HuH-7.5 (cell line): ENCODE data around the gene LDB2.
"Not testable (repeated sequence)": the region's sequence is repeated elsewhere in the genome, so short reads cannot be mapped to it uniquely, and the experiment has no call there.

Experiments used
- DNase-seq: peaks from one replicate; pipeline ENCODE4 v3.0.0; 2011; ENCODE audit warnings: low spot score

The LDB2 gene

GRCh38 chr4:16897991-16898827 lies at the start of gene LDB2:
TSS of gene LDB2 (minus strand) at chr4:16898645.
- no peak for DNase-seq

GRCh38 chr4:16942491-16942890 lies 44.0 kb upstream of the LDB2 start:
- DNase-seq, result no peak

- no peak for DNase-seq
These were observed 40.7 kb upstream of the LDB2 start for GRCh38 chr4:16939178-16939577.

- DNase-seq, result no peak
These were observed 40.1 kb upstream of the LDB2 start for GRCh38 chr4:16938512-16939040.

GRCh38 chr4:16931339-16932305 lies 33.2 kb upstream of the LDB2 start:
- DNase-seq, result no peak

GRCh38 chr4:16926214-16926613 lies 27.8 kb upstream of the LDB2 start:
- no peak for DNase-seq

GRCh38 chr4:16918716-16919115 lies 20.3 kb upstream of the LDB2 start:
- DNase-seq, result not testable (repeated sequence)

- peak; percentile 69 for DNase-seq
These were observed 18.4 kb upstream of the LDB2 start for GRCh38 chr4:16916719-16917337.

- no peak for DNase-seq
These were observed 17.6 kb upstream of the LDB2 start for GRCh38 chr4:16916031-16916430.

GRCh38 chr4:16914208-16914607 lies 15.8 kb upstream of the LDB2 start:
- DNase-seq, result no peak

GRCh38 chr4:16912896-16913295 lies 14.5 kb upstream of the LDB2 start:
- DNase-seq, result no peak

GRCh38 chr4:16909281-16909680 lies 10.8 kb upstream of the LDB2 start:
- DNase-seq, result no peak

GRCh38 chr4:16908377-16909021 lies 10.1 kb upstream of the LDB2 start:
- no peak for DNase-seq

- no peak for DNase-seq
These were observed 1.9 kb upstream of the LDB2 start for GRCh38 chr4:16900325-16900724.

GRCh38 chr4:16896881-16897750 lies 1.3 kb downstream of the LDB2 start:
- DNase-seq, result no peak

GRCh38 chr4:16894406-16894805 lies 4.0 kb downstream of the LDB2 start:
- DNase-seq, result no peak

- DNase-seq, result no peak
These were observed 5.2 kb downstream of the LDB2 start for GRCh38 chr4:16893141-16893651.

GRCh38 chr4:16890651-16891050 lies 7.8 kb downstream of the LDB2 start:
- DNase-seq, result no peak

GRCh38 chr4:16889945-16890344 lies 8.5 kb downstream of the LDB2 start:
- DNase-seq, result no peak

- DNase-seq, result no peak
These were observed 10.6 kb downstream of the LDB2 start for GRCh38 chr4:16887887-16888286.
